ENCODE data around the gene DCAF11.

The DCAF11 gene

GRCh38 chr14:24117179-24117578, 2.6 kb downstream of the DCAF11 start:
- Histone ChIP-seq H3K4me1 (peaks cover 13% of the 10 kb centered on the region), H3K27ac (no peak overlapping the region), H3K79me2 (peaks cover 14% of the 10 kb centered on the region), H3K4me3 (ENCODE audit: low read depth, low read length) (no peak overlapping the region), H3K9me3 (ENCODE audit: control insufficient read depth, low read length) (no peaks in the 10 kb centered on the region), H3K4me2 (ENCODE audit: low read length) (no peak overlapping the region), H2AFZ (no peak overlapping the region), H3K27me3 (ENCODE audit: control insufficient read depth, insufficient read depth, low read length) (no peaks in the 10 kb centered on the region), H3K9ac (no peak overlapping the region), H3K36me3 (ENCODE audit: control insufficient read depth, insufficient read depth, low read length) (no peaks in the 10 kb centered on the region)
- no peak for TF ChIP-seq CTCF (IDR thresholded peaks at IDR 0.05)

- H3K9ac ChIP-seq: no peak overlapping the region
These were observed 5.1 kb downstream of the DCAF11 start for GRCh38 chr14:24119691-24120090.

GRCh38 chr14:24121210-24121609, 6.6 kb downstream of the DCAF11 start:
- no peaks in the 10 kb centered on the region for H3K27me3 ChIP-seq (ENCODE audit: control insufficient read depth, insufficient read depth, low read length)
- H2AFZ ChIP-seq: no peak overlapping the region
- no peak for TF ChIP-seq CTCF (IDR thresholded peaks at IDR 0.05)
- H3K4me2 ChIP-seq (ENCODE audit: low read length): no peak overlapping the region
- no peak overlapping the region for H3K27ac ChIP-seq
- peaks cover 5% of the 10 kb centered on the region for H3K4me1 ChIP-seq
- H3K4me3 ChIP-seq (ENCODE audit: low read depth, low read length): no peak overlapping the region
- no peaks in the 10 kb centered on the region for H3K9me3 ChIP-seq (ENCODE audit: control insufficient read depth, low read length)
- peaks cover 8% of the 10 kb centered on the region for H3K79me2 ChIP-seq
- no peak overlapping the region for H3K9ac ChIP-seq
- no peaks in the 10 kb centered on the region for H3K36me3 ChIP-seq (ENCODE audit: control insufficient read depth, insufficient read depth, low read length)

More at GRCh38 chr14:24119691-24120090, 5.1 kb downstream of the DCAF11 start:
- Histone ChIP-seq H3K27ac (no peak overlapping the region), H3K4me2 (ENCODE audit: low read length) (no peak overlapping the region), H3K4me1 (peaks cover 10% of the 10 kb centered on the region), H3K36me3 (ENCODE audit: control insufficient read depth, insufficient read depth, low read length) (no peaks in the 10 kb centered on the region), H2AFZ (no peak overlapping the region), H3K79me2 (peaks cover 14% of the 10 kb centered on the region), H3K4me3 (ENCODE audit: low read depth, low read length) (no peak overlapping the region), H3K9me3 (ENCODE audit: control insufficient read depth, low read length) (no peaks in the 10 kb centered on the region), H3K27me3 (ENCODE audit: control insufficient read depth, insufficient read depth, low read length) (no peaks in the 10 kb centered on the region)
- TF ChIP-seq CTCF (IDR thresholded peaks at IDR 0.05): no peak

- TF ChIP-seq CTCF (IDR thresholded peaks at IDR 0.05): no peak
- no peak overlapping the region for H3K27ac ChIP-seq
- H3K9ac ChIP-seq: no peak overlapping the region
- H3K36me3 ChIP-seq (ENCODE audit: control insufficient read depth, insufficient read depth, low read length): no peaks in the 10 kb centered on the region
- no peak overlapping the region for H3K4me2 ChIP-seq (ENCODE audit: low read length)
- no peak overlapping the region for H2AFZ ChIP-seq
- H3K4me1 ChIP-seq: no peaks in the 10 kb centered on the region
- no peaks in the 10 kb centered on the region for H3K9me3 ChIP-seq (ENCODE audit: control insufficient read depth, low read length)
- no peaks in the 10 kb centered on the region for H3K27me3 ChIP-seq (ENCODE audit: control insufficient read depth, insufficient read depth, low read length)
- peaks cover 2% of the 10 kb centered on the region for H3K79me2 ChIP-seq
- no peak overlapping the region for H3K4me3 ChIP-seq (ENCODE audit: low read depth, low read length)
These were observed 7.8 kb downstream of the DCAF11 start for GRCh38 chr14:24122416-24122815.

GRCh38 chr14:24122898-24123297, 8.3 kb downstream of the DCAF11 start:
- Histone ChIP-seq H3K27me3 (ENCODE audit: control insufficient read depth, insufficient read depth, low read length) (no peaks in the 10 kb centered on the region), H3K27ac (no peak overlapping the region), H3K9me3 (ENCODE audit: control insufficient read depth, low read length) (no peaks in the 10 kb centered on the region), H2AFZ (no peak overlapping the region), H3K4me1 (no peaks in the 10 kb centered on the region), H3K36me3 (ENCODE audit: control insufficient read depth, insufficient read depth, low read length) (no peaks in the 10 kb centered on the region), H3K4me2 (ENCODE audit: low read length) (no peak overlapping the region), H3K79me2 (peaks cover 2% of the 10 kb centered on the region), H3K4me3 (ENCODE audit: low read depth, low read length) (no peak overlapping the region), H3K9ac (no peak overlapping the region)
- TF ChIP-seq CTCF (IDR thresholded peaks at IDR 0.05): no peak
